ACC112 (cell line): Measurements from ENCODE around the gene FN1.
"Not testable (repeated sequence)": the region's sequence is repeated elsewhere in the genome, so short reads cannot be mapped to it uniquely, and the experiment has no call there.

Source experiments
- H2AFZ ChIP-seq: fragments of 200-600 bp; sonication (generic); one replicate; pipeline ENCODE4 v1.6.0; 2017; ENCODE audit warnings: antibody characterized with exemption, low read length; ENCODE audit not compliant: unreplicated experiment
- H3K27ac ChIP-seq: fragments of 200-600 bp; sonication (generic); 2 replicates; pipeline ENCODE4 v1.5.1; 2014; ENCODE audit warnings: low read depth, mild to moderate bottlenecking, antibody characterized with exemption, low read length, moderate library complexity
- H3K27me3 ChIP-seq: fragments of 200-600 bp; sonication (generic); 2 replicates; pipeline ENCODE4 v1.6.1; 2014; ENCODE audit warnings: mild to moderate bottlenecking, antibody characterized with exemption, low read length, moderate library complexity, mixed read lengths; ENCODE audit not compliant: insufficient read depth
- H3K36me3 ChIP-seq: fragments of 200-600 bp; sonication (generic); 2 replicates; pipeline ENCODE4 v1.6.1; 2016; ENCODE audit warnings: mild to moderate bottlenecking, antibody characterized with exemption, low read length, moderate library complexity, mixed read lengths; ENCODE audit not compliant: insufficient read depth
- H3K4me1 ChIP-seq: fragments of 200-600 bp; sonication (generic); one replicate; pipeline ENCODE4 v1.6.1; 2016; ENCODE audit warnings: low read length, mixed read lengths; ENCODE audit not compliant: insufficient read depth, unreplicated experiment, control insufficient read depth
- H3K4me3 ChIP-seq: fragments of 200-600 bp; sonication (generic); 2 replicates; pipeline ENCODE4 v1.5.1; 2014; ENCODE audit warnings: mild to moderate bottlenecking, low read depth, low read length
- H3K79me2 ChIP-seq: fragments of 200-600 bp; sonication (generic); one replicate; pipeline ENCODE4 v1.6.0; 2016; ENCODE audit warnings: low read length; ENCODE audit not compliant: control insufficient read depth, unreplicated experiment, insufficient read depth

The FN1 gene

GRCh38 chr2:215328066-215328465, 107.8 kb downstream of the FN1 start:
- Histone ChIP-seq H3K36me3 (peaks cover 34% of the 10 kb centered on the region), H3K4me1 (peaks cover 10% of the 10 kb centered on the region), H3K27me3 (no peaks in the 10 kb centered on the region), H3K79me2 (peaks cover 46% of the 10 kb centered on the region), H2AFZ (no peak overlapping the region), H3K27ac (no peak overlapping the region), H3K4me3 (no peak overlapping the region)

GRCh38 chr2:215324811-215325210, 111.1 kb downstream of the FN1 start:
- Histone ChIP-seq H3K36me3 (peaks cover 42% of the 10 kb centered on the region), H3K4me1 (peaks cover 10% of the 10 kb centered on the region), H3K27ac (no peak overlapping the region), H3K4me3 (no peak overlapping the region), H3K27me3 (no peaks in the 10 kb centered on the region), H2AFZ (no peak overlapping the region), H3K79me2 (peaks cover 53% of the 10 kb centered on the region)

- peaks cover 51% of the 10 kb centered on the region for H3K36me3 ChIP-seq
- peaks cover 41% of the 10 kb centered on the region for H3K79me2 ChIP-seq
- H3K27me3 ChIP-seq: no peaks in the 10 kb centered on the region
- no peak overlapping the region for H3K27ac ChIP-seq
- no peak overlapping the region for H2AFZ ChIP-seq
- H3K4me3 ChIP-seq: no peak overlapping the region
- no peaks in the 10 kb centered on the region for H3K4me1 ChIP-seq
Observed at GRCh38 chr2:215320679-215321078, 115.2 kb downstream of the FN1 start.

GRCh38 chr2:215320102-215320501, 115.8 kb downstream of the FN1 start:
- Histone ChIP-seq H3K27ac (no peak overlapping the region), H2AFZ (no peak overlapping the region), H3K79me2 (peaks cover 44% of the 10 kb centered on the region), H3K27me3 (no peaks in the 10 kb centered on the region), H3K36me3 (peaks cover 50% of the 10 kb centered on the region), H3K4me3 (no peak overlapping the region), H3K4me1 (peaks cover under 1% of the 10 kb centered on the region)

- Histone ChIP-seq H3K4me1 (peaks cover 4% of the 10 kb centered on the region), H3K4me3 (no peak overlapping the region), H3K79me2 (peaks cover 43% of the 10 kb centered on the region), H3K27ac (no peak overlapping the region), H3K27me3 (no peaks in the 10 kb centered on the region), H2AFZ (no peak overlapping the region), H3K36me3 (peaks cover 52% of the 10 kb centered on the region)
Observed at GRCh38 chr2:215319500-215319899, 116.4 kb downstream of the FN1 start.

- no peak overlapping the region for H3K27ac ChIP-seq
- no peak overlapping the region for H3K4me3 ChIP-seq
- H2AFZ ChIP-seq: no peak overlapping the region
- H3K79me2 ChIP-seq: peaks cover 41% of the 10 kb centered on the region
- peaks cover 55% of the 10 kb centered on the region for H3K36me3 ChIP-seq
- H3K4me1 ChIP-seq: peaks cover 21% of the 10 kb centered on the region
- H3K27me3 ChIP-seq: no peaks in the 10 kb centered on the region
Observed at GRCh38 chr2:215316336-215316735, 119.5 kb downstream of the FN1 start.

GRCh38 chr2:215315301-215315700, 120.6 kb downstream of the FN1 start:
- no peaks in the 10 kb centered on the region for H3K27me3 ChIP-seq
- H3K27ac ChIP-seq: no peak overlapping the region
- peaks cover 48% of the 10 kb centered on the region for H3K36me3 ChIP-seq
- H3K4me1 ChIP-seq: peaks cover 21% of the 10 kb centered on the region
- H2AFZ ChIP-seq: no peak overlapping the region
- H3K4me3 ChIP-seq: no peak overlapping the region
- H3K79me2 ChIP-seq: peaks cover 38% of the 10 kb centered on the region

- Histone ChIP-seq H2AFZ (no peak overlapping the region), H3K4me3 (no peak overlapping the region), H3K27ac (no peak overlapping the region), H3K27me3 (no peaks in the 10 kb centered on the region), H3K36me3 (peaks cover 44% of the 10 kb centered on the region), H3K79me2 (peaks cover 38% of the 10 kb centered on the region), H3K4me1 (peaks cover 21% of the 10 kb centered on the region)
Observed at GRCh38 chr2:215314896-215315295, 121.0 kb downstream of the FN1 start.

- peaks cover 38% of the 10 kb centered on the region for H3K79me2 ChIP-seq
- peaks cover 35% of the 10 kb centered on the region for H3K36me3 ChIP-seq
- peaks cover 21% of the 10 kb centered on the region for H3K4me1 ChIP-seq
- no peak overlapping the region for H3K27ac ChIP-seq
- no peaks in the 10 kb centered on the region for H3K27me3 ChIP-seq
- H3K4me3 ChIP-seq: peak overlapping the region; percentile 86
- H2AFZ ChIP-seq: no peak overlapping the region
Observed at GRCh38 chr2:215313255-215313613, 122.6 kb downstream of the FN1 start.

GRCh38 chr2:215311625-215312396, 124.1 kb downstream of the FN1 start, which contains the start of gene ATIC:
ATIC (plus strand) TSS chr2:215312059; CDS start chr2:215312143, 84 bp downstream.
- peaks cover 38% of the 10 kb centered on the region for H3K79me2 ChIP-seq
- H3K27me3 ChIP-seq: no peaks in the 10 kb centered on the region
- peaks cover 28% of the 10 kb centered on the region; the same call in 1 of the 2 replicates for H3K36me3 ChIP-seq
- H3K4me3 ChIP-seq: peak within 1 kb of the TSS; percentile 86
- peak within 1 kb of the TSS; percentile 34; the same call in 1 of the 2 replicates for H3K27ac ChIP-seq
- peak within 1 kb of the TSS; percentile 86 for H2AFZ ChIP-seq
- peaks cover 21% of the 10 kb centered on the region for H3K4me1 ChIP-seq

- H2AFZ ChIP-seq, H3K27me3 ChIP-seq: not testable (repeated sequence)
- Histone ChIP-seq H3K27ac (peak overlapping the region; percentile 34; the same call in 1 of the 2 replicates), H3K4me1 (peaks cover 21% of the 10 kb centered on the region), H3K79me2 (peaks cover 36% of the 10 kb centered on the region), H3K36me3 (peaks cover 25% of the 10 kb centered on the region; the same call in 1 of the 2 replicates), H3K4me3 (peak overlapping the region; percentile 86)
Observed at GRCh38 chr2:215311259-215311624, 124.6 kb downstream of the FN1 start.
